HG03139 (cell line): ENCODE measurements around the gene UBE4A.

Experiments
- ATAC-seq: cut with Tn5 transposase; IDR thresholded peaks from one replicate; pipeline ENCODE4 v1.9.1; 2021; ENCODE audit not compliant: unreplicated experiment

Gene UBE4A

DNA sequence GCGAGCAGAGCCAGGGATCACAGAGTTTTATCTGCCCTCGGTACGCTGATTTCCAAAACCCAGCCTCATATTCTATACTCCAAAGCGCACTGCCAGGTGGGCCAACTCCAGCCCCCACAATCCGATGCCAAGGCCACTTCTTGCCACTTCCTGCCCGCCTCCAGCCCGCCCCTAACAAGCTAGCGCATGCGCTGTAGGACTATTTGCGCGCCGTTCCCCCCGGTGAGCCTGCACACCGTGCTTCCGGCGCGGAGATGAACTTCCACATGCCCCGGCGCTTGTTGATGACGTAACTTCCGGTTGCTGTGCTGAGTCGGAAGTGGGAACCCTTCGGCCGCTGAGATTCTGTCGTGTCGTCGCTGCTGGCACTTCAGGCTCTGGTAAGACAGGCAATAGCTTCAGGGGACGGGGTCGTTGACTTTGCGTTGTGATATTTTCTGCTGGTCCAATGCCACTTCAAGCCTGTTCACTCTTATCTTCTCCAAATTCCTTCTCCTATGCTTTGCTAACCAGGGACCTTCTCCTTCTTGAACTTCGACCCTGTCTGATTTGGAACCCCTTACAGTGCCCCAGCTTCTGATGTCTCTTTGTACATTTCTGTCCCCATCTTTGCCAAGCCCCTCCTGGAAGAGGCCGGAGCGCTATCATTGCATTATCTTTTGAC is at the start of gene UBE4A:
Gene UBE4A, plus strand, starts transcription at position 306 of the 664 bp plus-strand sequence. CDS start 5,481 bp downstream, outside the sequence.
- ATAC-seq, result peak; percentile 88

GRCh38 chr11:118310271-118310670 is 49.1 kb upstream of the UBE4A start:
- no peak for ATAC-seq

- ATAC-seq, result no peak
Observed at GRCh38 chr11:118310781-118311485, 48.5 kb upstream of the UBE4A start.

GRCh38 chr11:118311518-118311917 is 47.9 kb upstream of the UBE4A start:
- no peak for ATAC-seq

- ATAC-seq, result no peak
Observed at GRCh38 chr11:118312328-118312727, 47.1 kb upstream of the UBE4A start.

DNA sequence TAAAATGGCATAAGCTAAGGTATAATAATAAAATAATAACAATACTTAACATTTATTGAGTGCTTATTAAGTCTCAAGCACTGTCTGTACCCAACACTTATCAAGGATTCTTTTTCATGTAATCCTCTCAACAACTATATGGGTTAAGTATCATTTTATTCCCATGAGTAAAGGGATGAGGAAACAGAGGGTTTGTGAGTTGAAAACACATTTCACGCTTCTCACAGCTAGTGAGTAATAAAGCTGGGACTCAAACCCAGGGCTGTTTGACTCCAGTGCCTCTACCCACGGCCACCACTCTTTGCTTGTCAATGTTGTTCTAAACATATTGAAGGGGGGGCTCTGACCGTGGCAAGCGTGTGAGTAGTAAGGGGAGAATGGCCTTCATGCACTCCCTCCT is 46.2 kb upstream of the UBE4A start:
- no peak for ATAC-seq

- ATAC-seq, result no peak
Observed at GRCh38 chr11:118314988-118315411, 44.4 kb upstream of the UBE4A start.

- no peak for ATAC-seq
Observed at GRCh38 chr11:118318124-118318523, 41.3 kb upstream of the UBE4A start.

DNA sequence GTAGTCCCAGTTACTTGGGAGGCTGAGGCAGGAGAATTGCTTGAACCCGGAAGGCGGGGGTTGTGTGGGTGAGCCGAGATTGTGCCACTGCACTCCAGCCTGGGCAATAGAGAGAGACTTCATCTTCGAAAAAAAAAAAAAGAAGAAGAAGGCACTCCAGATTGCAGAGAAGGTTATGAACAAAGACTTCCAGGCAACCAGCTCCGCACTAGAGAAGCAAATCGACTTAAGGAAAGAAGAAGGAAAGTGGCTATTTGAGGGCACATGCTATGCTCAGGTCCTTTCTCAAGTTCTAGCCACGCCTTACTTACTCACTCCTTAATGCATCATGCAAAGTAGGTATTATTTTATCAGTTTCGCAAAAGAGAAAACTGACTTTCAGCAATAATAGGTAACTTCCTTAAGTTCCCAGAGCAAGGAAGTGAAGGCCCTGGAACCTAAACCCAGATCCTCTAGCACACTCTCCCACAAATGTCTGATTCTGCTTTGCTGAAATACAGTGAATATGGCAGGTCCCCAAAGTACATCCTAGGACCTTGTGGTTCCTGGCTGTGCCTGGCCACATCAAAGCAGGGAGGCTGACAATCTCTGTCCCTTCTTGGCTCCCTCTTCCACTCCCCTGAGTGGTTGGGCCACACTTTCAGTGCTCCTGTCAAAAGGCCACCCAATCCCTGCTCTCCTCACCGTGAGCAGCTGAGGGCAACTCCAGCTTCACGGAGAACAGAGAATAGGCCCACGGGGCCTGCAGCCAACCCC is 40.6 kb upstream of the UBE4A start:
- ATAC-seq, result no peak

DNA sequence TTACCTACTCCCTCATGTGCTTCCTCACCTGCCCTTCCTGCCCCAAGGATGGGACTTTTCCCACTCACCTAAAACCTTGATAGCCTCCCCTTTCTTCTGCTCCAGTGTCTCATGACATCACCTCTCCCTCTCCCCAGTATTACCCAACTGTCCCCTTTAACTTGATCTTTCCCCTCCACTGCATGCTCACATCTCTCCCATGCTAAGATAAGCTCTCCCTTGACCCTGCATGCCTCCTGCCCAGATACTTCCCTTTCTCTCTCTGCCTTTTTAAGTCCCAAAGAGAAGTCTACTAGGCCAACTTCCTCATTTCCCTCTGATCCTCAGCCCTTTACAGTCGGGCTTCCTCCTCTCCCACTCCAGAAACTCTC is 40.1 kb upstream of the UBE4A start:
- no peak for ATAC-seq

GRCh38 chr11:118320515-118320914 is 38.9 kb upstream of the UBE4A start:
- no peak for ATAC-seq

DNA sequence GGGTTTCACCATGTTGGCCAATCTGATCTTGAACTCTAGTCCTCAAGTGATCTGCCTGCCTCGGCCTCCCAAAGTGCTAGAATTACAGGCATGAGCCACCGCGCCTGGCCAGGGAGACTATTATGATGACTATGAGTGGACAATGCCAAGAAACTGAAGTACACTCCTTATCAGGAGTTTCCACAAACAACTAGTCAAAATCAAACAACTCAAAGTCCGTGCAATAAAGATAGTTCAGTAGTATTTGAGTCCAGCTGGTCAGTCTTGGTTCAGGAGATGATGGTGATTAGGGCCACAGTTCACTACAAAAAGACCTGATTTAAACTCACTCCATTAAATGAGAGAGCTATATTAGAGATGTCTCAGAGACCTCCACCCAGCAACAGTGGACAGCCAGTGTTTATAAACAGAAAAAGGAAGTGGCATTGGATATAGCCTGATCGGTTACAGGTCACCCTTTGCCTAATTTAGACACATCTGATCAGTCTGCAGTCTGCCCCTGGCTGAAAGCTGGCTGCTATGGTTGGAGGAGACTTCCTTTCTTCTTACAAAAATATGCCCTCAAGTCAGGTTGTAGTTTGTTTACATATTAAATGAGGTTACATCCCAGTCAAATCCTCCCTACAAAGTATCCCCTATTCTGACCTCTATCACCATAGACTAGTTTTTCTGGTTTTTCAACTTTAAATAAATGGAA is 37.9 kb upstream of the UBE4A start:
- ATAC-seq, result no peak

DNA sequence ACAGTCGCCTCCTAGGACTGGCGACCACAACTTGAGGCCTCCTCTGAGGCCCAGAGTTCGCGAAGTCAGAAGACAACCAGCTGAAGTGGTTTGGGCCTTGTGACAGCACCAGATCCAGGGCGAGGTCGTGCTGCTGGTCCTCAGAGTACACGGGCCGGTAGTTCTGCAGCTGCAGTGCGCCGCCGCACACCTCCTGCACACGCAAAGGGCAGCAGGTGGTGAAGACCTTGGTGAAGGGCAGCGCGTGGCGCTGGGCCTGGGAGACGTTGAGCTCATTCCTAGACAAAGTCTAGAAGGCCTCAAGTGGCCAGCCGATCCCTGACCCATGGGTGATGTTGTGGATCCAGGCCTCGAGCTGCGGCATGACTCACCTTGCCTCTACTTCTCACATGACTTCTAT is 36.7 kb upstream of the UBE4A start:
- no peak for ATAC-seq

DNA sequence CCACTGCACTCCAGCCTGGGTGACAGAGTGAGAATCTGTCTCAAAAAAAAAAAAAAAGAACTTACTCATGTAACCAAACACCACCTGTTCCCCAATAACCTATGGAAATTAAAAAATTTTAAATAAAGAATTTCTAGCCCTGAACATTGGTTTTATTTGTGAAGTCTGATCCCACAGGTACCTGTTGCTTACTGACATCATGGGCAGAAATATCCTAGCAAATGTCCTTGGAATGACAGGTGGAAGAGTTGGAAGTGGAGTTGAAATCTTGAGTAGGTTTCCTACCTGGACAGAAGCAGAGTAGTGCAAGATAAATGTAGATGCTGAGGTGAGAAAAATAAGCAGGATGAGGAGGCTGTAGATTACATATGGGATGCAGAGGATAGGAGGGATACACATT is 34.1 kb upstream of the UBE4A start:
- no peak for ATAC-seq

- ATAC-seq, result no peak
Observed at GRCh38 chr11:118328745-118329144, 30.7 kb upstream of the UBE4A start.

DNA sequence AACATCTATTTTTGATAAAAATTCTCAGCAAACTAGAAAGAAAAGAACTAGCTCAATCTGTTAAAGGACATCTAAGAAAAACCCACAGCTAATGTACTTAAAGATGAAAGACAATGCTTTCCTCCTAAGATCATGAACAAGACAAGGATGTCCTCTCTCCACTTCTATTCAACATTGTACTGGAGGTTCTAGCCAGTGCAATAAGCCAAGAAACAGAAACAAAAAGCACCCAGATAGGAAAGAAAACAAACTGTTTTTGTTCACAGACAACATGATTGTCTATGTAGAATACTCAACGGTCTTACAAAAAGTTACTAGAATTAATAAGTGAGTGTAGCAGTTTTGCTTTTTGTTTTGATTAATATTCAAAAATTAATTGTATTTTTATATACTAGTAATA is 24.7 kb upstream of the UBE4A start:
- no peak for ATAC-seq

DNA sequence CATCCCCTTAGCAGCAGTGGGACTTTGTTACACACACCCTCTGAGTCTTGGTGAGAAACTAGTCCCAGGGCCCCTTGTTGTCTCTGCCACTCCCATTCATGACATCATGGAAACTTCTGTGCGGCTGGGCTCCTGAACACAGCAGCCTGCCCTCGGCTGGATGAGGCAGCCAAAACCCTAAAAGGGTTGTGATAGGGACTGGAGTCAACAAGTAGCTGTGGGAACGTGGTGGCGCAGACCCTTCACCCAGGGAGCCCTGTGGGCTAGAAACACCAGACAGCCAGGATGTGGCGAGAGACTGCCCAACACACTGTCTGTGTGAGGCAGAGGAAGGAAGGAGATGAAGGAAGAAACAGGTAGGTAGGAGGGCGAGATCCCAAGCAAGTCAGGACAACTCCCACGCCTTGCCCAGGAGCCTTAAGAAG is 20.8 kb upstream of the UBE4A start:
- ATAC-seq, result no peak

DNA sequence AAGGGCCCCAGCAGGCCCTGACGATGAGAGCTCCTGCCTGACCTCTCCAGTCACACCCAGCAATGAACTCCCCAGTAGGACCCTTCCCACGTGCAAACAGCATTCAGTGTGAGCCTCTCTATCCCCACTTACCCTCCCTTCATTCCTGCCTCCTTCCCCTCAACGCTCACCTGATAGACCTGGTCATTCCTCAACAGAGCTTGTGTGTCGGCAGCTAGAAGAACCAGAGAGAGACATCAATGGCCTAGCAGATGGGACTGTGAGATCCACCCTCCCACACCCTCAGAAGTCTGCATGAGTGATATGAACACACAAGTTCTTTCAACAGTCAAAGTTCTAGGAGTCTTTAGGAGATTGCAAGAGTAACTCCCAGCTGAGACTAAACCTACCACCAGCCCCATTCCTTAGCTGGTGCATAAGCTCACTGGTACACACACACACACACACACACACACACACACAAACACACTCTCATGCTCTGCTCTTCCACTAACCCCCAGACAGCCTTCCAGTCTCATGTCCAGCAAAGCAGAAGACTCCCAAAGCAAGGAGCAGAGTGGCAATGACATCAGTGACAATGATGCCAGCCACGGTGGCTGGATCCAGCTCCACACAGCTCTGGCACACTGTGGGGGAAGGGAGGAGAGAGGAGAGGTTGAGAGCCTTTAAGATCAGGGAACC is 20.0 kb upstream of the UBE4A start:
- ATAC-seq, result no peak

DNA sequence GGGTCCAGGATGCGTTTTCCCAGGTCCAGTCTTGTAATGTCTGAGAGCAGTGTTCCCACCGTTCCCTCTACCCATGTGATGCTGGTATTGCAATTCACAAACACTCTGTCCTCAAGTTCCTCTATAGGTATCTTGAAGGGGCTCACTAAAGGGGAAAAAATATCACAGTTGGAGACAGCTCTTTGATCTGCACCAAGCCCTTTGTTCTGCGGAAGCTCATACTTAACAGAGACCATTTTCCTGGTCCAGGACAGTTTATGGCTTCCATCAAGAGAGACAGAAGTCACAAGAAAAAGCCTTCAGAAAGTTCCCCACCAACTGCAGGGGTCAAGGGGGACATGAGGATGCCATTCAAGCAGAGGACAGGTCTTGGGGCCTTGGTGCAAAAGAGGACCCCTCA is 19.0 kb upstream of the UBE4A start:
- no peak for ATAC-seq

DNA sequence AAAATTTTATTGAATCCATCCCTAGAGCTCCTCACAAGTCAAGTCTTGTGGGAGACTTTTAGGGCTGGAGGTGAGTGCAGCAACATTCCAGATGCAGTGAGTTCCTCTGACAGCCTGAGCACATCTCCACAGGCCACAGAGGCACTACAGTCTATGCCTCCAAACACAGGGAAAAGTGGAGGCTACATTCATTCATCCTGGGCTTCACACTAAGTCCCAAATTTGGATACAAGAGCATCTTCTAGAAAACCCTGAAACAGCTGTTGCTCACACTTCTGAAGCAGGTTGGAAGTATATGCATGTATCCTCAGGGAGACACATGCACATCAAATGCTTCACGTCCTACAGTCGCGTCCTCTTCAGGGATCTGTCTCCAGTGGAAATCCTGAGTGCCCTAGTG is 18.1 kb upstream of the UBE4A start:
- no peak for ATAC-seq
